HG02884 (cell line): ENCODE data around the gene ZAP70.
"Not testable (repeated sequence)": the region's sequence is repeated elsewhere in the genome, so short reads cannot be mapped to it uniquely, and the experiment has no call there.

Experiments used
- ATAC-seq: cut with Tn5 transposase; IDR thresholded peaks from one replicate; pipeline ENCODE4 v1.9.1; 2021; ENCODE audit warnings: mild to moderate bottlenecking, moderate library complexity; ENCODE audit not compliant: unreplicated experiment

Gene ZAP70

GRCh38 chr2:97697252-97698235 is 15.8 kb upstream of the ZAP70 start:
- ATAC-seq, result no peak

GRCh38 chr2:97698530-97698929 is 14.8 kb upstream of the ZAP70 start:
- ATAC-seq, result no peak

GRCh38 chr2:97699765-97700444 is 13.5 kb upstream of the ZAP70 start:
- no peak for ATAC-seq

GRCh38 chr2:97701186-97701585 is 12.2 kb upstream of the ZAP70 start:
- ATAC-seq, result no peak

- ATAC-seq, result no peak
These were observed 11.4 kb upstream of the ZAP70 start for GRCh38 chr2:97701851-97702465.

GRCh38 chr2:97702731-97703470 is 10.5 kb upstream of the ZAP70 start:
- no peak for ATAC-seq

GRCh38 chr2:97703741-97704140 is 9.6 kb upstream of the ZAP70 start:
- ATAC-seq, result no peak

GRCh38 chr2:97704989-97705388 is 8.4 kb upstream of the ZAP70 start:
- no peak for ATAC-seq

GRCh38 chr2:97706112-97706511 is 7.3 kb upstream of the ZAP70 start:
- ATAC-seq, result no peak

GRCh38 chr2:97706708-97707345 is 6.5 kb upstream of the ZAP70 start:
- ATAC-seq, result no peak

- ATAC-seq, result no peak
These were observed 5.9 kb upstream of the ZAP70 start for GRCh38 chr2:97707362-97708047.

- no peak for ATAC-seq
These were observed 5.4 kb upstream of the ZAP70 start for GRCh38 chr2:97708048-97708380.

- no peak for ATAC-seq
These were observed 4.8 kb upstream of the ZAP70 start for GRCh38 chr2:97708608-97709007.

GRCh38 chr2:97711394-97711711 is 2.0 kb upstream of the ZAP70 start:
- no peak for ATAC-seq

- ATAC-seq, result not testable (repeated sequence)
These were observed 1.2 kb upstream of the ZAP70 start for GRCh38 chr2:97712175-97712574.

GRCh38 chr2:97712693-97713295 is 582 bp upstream of the ZAP70 start:
- ATAC-seq, result no peak

GRCh38 chr2:97714084-97714949 is 941 bp downstream of the ZAP70 start:
- no peak for ATAC-seq

GRCh38 chr2:97714950-97715652 is 1.7 kb downstream of the ZAP70 start:
- ATAC-seq, result no peak
